ENCODE results near the gene SRSF7.
"Not testable (repeated sequence)": the region's sequence is repeated elsewhere in the genome, so short reads cannot be mapped to it uniquely, and the experiment has no call there.

Gene SRSF7

GRCh38 chr2:38792751-38793150, 41.6 kb upstream of the SRSF7 start:
- ChIA-PET CTCF (interaction anchor here (1.4 kb wide), 1 partner anchor 10 kb away, joined by 3 read pairs; no protein-coding TSS in a partner anchor), POLR2A (no interaction called here)
- no peak for TF ChIP-seq CTCF (IDR thresholded peaks at IDR 0.05; ENCODE audit: control extremely low read depth, extremely low read depth, low read depth, missing control alignments)
- DNase-seq (ENCODE audit: extremely low spot score), result no peak

- POLR2A ChIA-PET; DNase-seq (ENCODE audit: extremely low spot score): not testable (repeated sequence)
- CTCF ChIA-PET, result interaction anchor here (1.4 kb wide), 1 partner anchor 11 kb away, joined by 3 read pairs; no protein-coding TSS in a partner anchor
Observed at GRCh38 chr2:38792321-38792720, 41.2 kb upstream of the SRSF7 start.

GRCh38 chr2:38791744-38792143, 40.6 kb upstream of the SRSF7 start:
- CTCF ChIA-PET, result no interaction called here

GRCh38 chr2:38789691-38790090, 38.5 kb upstream of the SRSF7 start:
- no peak for TF ChIP-seq CTCF (IDR thresholded peaks at IDR 0.05; ENCODE audit: control extremely low read depth, extremely low read depth, low read depth, missing control alignments)
- ChIA-PET POLR2A (no interaction called here), CTCF (no interaction called here)
- DNase-seq (ENCODE audit: extremely low spot score), result no peak

More at GRCh38 chr2:38791744-38792143, 40.6 kb upstream of the SRSF7 start:
- no peak for DNase-seq (ENCODE audit: extremely low spot score)
- POLR2A ChIA-PET, result no interaction called here
- no peak for TF ChIP-seq CTCF (IDR thresholded peaks at IDR 0.05; ENCODE audit: control extremely low read depth, extremely low read depth, low read depth, missing control alignments)

GRCh38 chr2:38788306-38788705, 37.1 kb upstream of the SRSF7 start:
- DNase-seq (ENCODE audit: extremely low spot score), result no peak
- POLR2A ChIA-PET, result interaction anchor here (0.7 to 1.4 kb wide), 2 partner anchors 37 to 566 kb away, joined by 4 to 5 read pairs; partner anchors contain the start of gene SRSF7
- CTCF ChIA-PET, result interaction anchor here (1.9 kb wide), 1 partner anchor 18 kb away, joined by 5 read pairs; no protein-coding TSS in a partner anchor
- no peak for TF ChIP-seq CTCF (IDR thresholded peaks at IDR 0.05; ENCODE audit: control extremely low read depth, extremely low read depth, low read depth, missing control alignments)

GRCh38 chr2:38783586-38783985, 32.4 kb upstream of the SRSF7 start:
- POLR2A ChIA-PET, result interaction anchor here (0.6 to 1.5 kb wide), 2 partner anchors 18 to 32 kb away, joined by 3 to 8 read pairs; partner anchors contain the start of gene SRSF7
- no peak for TF ChIP-seq CTCF (IDR thresholded peaks at IDR 0.05; ENCODE audit: control extremely low read depth, extremely low read depth, low read depth, missing control alignments)
- CTCF ChIA-PET, result interaction anchor here (0.6 to 2.3 kb wide), 3 partner anchors 10 to 20 kb away, joined by 3 to 5 read pairs (median 3); no protein-coding TSS in a partner anchor
- no peak for DNase-seq (ENCODE audit: extremely low spot score)

- POLR2A ChIA-PET, result interaction anchor here (1.4 kb wide), 1 partner anchor 27 kb away, joined by 5 read pairs; the partner anchor contains the start of gene SRSF7
Observed at GRCh38 chr2:38778687-38779082, 27.5 kb upstream of the SRSF7 start.

More at GRCh38 chr2:38778687-38779082, 27.5 kb upstream of the SRSF7 start:
- DNase-seq (ENCODE audit: extremely low spot score), result no peak
- TF ChIP-seq CTCF (IDR thresholded peaks at IDR 0.05; ENCODE audit: control extremely low read depth, extremely low read depth, low read depth, missing control alignments), result no peak
- CTCF ChIA-PET, result interaction anchor here (0.9 kb wide), 1 partner anchor 8 kb away, joined by 3 read pairs; no protein-coding TSS in a partner anchor

Measured in GM10248 (cell line).